GM21528 (cell line): Measurements from ENCODE around the gene TOGARAM2.
"Not testable (repeated sequence)": the region's sequence is repeated elsewhere in the genome, so short reads cannot be mapped to it uniquely, and the experiment has no call there.

Experiments
- ATAC-seq: cut with Tn5 transposase; IDR thresholded peaks from one replicate; pipeline ENCODE4 v1.9.1; 2021; ENCODE audit warnings: mild to moderate bottlenecking, moderate library complexity; ENCODE audit not compliant: unreplicated experiment, low FRiP score

Gene TOGARAM2

GRCh38 chr2:29070526-29070925, 89.4 kb downstream of the TOGARAM2 start:
- ATAC-seq, result no peak

- ATAC-seq, result no peak
These were observed 90.2 kb downstream of the TOGARAM2 start for GRCh38 chr2:29071032-29071975.

DNA sequence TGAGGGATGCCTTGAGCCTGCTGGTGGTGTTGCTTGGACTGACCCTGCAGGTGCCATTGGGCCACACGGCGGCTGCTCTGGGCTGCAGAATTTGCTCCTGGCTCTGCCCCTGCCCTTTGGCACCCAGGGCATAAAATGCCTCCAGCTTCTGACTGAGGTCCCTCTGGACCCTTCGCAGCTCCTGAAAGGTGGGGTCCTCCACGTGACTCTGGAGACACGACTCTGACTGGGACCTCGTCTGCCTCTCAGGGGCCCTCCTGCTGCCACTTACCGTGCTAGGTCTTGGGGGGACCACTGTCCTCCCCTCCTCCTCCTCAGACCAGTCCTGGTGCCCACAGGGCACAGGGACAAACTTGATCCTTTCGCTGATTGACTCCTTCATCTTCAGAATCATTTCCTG, 91.2 kb downstream of the TOGARAM2 start:
- no peak for ATAC-seq

DNA sequence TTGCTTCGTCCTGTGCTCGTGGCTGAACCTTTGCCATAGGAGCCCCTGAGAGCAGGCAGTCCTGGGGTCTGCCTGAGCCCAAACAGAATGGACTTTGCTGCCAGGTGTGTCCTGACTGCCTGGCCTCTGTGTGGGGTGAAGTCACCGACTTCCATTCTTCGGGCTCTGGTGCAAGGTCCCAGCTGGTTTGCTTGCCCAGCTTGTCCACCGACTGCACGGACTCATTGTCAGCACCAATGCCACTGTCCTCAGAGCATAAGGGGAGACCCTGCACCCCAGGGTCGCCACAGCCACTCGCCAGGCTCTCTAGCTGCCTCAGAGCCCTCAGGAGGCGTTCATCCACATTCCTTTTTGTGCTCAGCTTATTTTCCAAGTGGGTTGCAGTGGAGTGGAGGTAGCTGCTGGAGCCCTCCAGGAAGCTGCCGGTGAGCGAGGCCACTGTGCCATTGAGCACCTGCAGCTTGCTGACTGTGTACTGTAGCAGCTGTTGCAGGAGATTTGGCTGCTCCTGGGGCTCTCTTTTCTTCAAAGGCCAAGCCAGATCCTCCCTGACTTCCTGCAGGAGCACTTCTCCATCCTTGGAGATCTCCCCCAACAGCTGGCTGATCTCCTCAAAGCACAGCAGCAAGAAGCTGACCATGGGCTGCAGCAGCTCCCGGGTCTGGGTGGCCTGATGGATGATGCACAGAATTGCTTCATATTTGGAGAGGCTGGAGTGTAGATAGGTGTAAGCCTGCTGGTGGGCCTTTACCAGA, 92.0 kb downstream of the TOGARAM2 start:
- ATAC-seq, result no peak

DNA sequence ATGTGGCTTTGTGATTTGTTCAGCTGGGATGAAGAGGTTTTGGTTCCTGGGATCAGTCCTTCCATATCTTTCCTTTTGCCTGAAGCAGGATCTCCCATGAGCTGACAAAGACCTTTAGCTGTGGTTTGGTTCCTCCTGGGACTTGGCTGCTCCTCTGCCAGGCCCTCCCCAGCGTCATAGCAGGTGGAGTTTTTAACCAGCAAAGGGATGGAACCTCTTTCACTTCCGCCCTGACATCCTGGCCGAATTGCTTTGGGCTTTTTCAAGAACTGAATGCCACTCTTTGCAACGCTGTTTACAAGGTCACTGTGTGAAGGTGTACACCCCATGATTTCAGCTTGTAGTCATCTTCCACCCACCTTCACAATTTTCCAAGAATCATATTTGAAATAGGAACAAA, 92.8 kb downstream of the TOGARAM2 start:
- no peak for ATAC-seq

GRCh38 chr2:29074411-29074810, 93.3 kb downstream of the TOGARAM2 start, which contains the start of gene PCARE:
TSS of gene PCARE (minus strand) at chr2:29074523. CDS start at chr2:29074261, 262 bp downstream.
- ATAC-seq, result no peak

DNA sequence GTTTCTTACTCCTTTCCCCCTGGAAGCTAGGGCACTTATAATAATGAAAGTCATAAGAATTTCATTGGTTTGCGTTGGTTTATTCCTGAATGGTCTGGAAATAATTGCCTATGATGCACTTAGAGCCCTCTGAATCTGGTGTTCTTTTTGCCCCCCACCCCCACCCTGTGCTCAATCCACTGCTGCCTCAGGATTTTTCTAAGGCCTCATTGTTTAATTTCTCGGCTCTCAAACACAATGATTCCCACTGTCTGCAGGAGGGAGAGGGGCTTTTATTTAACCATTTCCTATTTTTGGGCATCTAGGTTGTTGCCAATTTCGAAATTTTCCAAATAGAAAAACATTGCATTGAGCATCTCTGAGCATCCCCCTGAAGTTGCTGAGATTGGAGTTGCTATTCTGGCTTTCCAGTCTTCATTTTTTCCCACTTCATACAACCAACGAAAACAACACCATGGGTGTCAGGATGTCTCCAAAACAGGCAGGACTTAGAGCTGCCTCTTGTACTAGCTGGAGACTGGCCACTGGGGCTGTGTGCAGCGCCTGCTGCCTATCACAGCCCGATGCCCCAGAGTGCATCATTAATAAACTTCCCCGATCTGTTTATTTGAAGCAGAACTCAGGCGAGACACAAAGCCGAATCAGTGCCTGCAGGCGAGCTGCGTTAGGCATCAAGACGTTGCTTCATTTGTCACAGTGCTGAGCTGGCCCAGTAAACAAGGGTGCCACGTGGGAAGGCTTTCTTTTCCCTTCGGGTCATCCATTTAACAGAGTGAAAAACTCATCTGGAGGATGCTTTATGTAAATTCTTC, 95.0 kb downstream of the TOGARAM2 start:
- no peak for ATAC-seq

DNA sequence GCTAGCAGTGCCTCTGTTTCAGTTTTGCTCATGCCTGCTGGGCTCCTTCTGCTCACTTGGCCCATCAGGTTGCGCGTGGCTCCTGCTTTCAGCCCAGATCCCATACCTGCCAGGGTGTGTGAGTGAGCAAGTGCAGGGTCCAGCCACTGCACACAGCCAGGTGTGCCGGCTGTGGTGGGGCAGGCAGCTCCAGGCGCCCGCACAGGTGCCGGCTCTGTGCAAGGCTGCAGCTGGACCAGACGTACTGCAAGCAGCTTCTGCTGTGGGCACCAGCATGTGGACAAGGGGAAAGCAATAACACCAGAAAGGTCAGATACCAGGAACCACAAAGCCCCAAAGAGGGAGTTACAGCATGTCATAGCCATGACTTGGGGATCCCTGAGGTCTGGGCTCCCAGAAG, 98.8 kb downstream of the TOGARAM2 start:
- ATAC-seq, result no peak

DNA sequence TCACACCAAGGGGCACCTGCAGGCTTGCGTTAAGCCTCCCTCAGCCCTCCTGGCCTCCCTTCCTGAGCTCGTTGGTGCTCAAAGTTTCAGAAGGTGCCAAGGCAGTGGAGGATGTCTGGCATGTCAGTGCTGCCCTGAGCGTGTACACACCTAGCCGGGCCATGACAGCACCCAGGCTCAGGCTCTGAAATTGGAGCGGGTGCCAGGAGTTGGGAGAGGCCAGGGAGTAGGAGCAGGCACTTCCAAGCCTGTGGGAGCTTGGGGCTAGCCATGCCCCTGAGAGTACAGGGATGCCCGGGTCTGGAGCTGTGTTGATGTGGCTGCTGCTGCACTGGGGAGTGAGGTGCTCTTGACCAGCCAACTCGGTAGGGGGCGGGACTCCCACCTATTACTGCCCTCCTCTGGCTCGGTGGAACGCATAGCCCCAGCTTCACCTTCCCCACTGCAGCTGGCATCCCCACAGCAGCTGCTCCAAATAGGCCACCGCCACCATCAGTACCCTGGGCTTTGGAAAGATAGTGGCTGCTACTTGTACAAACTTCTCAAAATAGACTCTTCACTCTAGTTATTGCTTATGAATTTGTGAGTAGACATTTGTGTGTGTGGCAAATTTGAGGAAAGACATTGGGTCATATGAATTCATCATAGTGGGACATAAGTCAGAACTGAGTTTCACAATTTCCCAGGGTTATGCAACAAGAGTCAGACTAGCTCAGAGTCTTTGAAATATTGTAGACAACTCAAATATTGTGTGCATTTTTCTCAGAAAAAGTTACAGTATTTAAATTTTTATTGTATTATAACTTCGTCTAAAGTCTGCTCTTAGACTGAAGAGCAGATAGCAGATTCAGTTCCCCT, 100.0 kb downstream of the TOGARAM2 start:
- no peak for ATAC-seq

GRCh38 chr2:29082804-29083495, 101.9 kb downstream of the TOGARAM2 start:
- ATAC-seq, result no peak

DNA sequence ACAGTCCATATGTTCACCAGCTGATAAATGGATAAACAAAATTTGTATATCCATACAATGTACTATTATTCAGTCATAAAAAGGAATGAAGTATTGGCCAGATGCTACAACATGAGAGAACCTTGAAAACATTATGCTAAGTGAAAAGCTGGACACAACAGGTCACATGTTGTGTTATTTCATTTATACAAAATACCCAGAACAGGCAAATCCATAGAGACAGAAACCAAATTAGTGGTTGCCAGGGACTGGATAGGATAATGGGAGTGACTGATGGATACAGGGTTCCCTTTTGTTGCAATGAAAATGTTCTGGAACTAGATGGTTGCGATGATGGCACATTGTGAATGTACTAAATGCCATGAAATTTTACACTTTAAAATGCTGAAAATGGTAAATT, 103.5 kb downstream of the TOGARAM2 start:
- no peak for ATAC-seq

GRCh38 chr2:29090311-29090710, 109.2 kb downstream of the TOGARAM2 start:
- not testable (repeated sequence) for ATAC-seq

DNA sequence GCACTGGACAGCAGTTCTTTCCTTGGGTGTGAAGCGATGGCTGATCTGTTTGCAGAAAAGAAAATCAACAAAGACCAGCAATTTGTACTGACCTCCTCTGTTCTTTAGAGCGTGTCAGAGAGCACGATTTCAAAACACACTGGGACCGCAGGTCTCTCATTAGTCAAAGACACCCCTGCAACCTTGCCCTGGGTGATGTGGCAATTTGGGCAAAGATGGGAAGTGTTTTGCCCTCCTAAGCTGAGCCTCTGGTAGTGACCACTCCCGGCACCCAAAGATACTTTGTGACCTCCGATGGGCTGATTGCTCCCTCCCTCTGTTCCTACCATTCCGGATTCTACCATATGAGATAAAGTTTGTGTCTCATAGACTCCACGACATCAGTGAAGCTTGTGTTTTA, 115.9 kb downstream of the TOGARAM2 start:
- ATAC-seq, result no peak

DNA sequence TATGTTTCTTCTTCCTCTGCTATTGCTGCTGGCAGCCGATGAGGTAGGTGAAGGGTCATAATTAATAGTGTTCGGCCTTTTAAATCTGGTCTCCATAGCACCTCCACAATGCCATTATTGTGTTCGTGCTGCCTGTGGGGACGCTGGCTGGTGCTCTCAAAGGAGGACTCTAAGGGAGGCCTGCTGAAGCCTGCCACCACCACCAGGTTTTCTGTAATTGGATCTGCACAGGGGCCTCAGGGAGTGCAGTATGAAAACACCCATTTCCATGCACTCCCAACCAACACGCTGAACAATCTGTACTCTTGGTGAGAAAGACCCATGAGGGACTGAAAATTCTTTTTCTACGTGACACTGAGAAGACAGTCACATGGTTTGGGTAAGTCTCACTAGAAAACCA, 116.5 kb downstream of the TOGARAM2 start:
- no peak for ATAC-seq

GRCh38 chr2:29100564-29100963, 119.5 kb downstream of the TOGARAM2 start:
- ATAC-seq, result no peak
